Lower leg skin (tissue), 3 donors: ENCODE results near the gene GID4.

Experiments
- POLR2A ChIP-seq, 2 donors: fragments of 450-650 bp; IDR thresholded peaks; one replicate each; pipeline ENCODE4 v1.6.1; 2016 to 2017; ENCODE audit warnings: antibody characterized with exemption in 2 of 2, mild to moderate bottlenecking in 1 of 2, moderate library complexity in 1 of 2
- TF ChIP-seq, protein P1 (sequence below), 3 donors: fragments of 450-650 bp; IDR thresholded peaks; one replicate each; pipeline ENCODE4 v1.5.1; 2016; ENCODE audit warnings: antibody characterized with exemption in 3 of 3, mild to moderate bottlenecking in 3 of 3, moderate library complexity in 2 of 3

DNA sequence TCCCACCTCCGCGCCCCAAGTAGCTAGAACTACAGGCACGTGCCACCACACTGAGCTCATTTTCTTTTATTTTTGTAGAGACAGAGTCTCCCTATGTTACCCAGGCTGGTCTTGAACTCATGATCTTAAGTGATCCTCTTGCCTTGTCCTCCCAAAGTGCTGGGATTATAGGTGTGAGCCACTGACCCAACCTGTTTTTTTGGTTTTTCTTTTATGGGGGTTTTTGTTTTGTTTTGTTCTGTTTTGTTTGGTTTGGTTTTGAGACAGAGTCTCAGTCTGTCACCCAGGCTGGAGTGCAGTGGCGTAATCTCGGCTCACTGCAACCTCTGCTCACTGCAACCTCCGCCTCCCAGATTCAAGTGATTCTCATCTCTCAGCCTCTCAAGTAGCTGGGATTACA, 16.4 kb downstream of the GID4 start:
- TF ChIP-seq, protein P1, sequence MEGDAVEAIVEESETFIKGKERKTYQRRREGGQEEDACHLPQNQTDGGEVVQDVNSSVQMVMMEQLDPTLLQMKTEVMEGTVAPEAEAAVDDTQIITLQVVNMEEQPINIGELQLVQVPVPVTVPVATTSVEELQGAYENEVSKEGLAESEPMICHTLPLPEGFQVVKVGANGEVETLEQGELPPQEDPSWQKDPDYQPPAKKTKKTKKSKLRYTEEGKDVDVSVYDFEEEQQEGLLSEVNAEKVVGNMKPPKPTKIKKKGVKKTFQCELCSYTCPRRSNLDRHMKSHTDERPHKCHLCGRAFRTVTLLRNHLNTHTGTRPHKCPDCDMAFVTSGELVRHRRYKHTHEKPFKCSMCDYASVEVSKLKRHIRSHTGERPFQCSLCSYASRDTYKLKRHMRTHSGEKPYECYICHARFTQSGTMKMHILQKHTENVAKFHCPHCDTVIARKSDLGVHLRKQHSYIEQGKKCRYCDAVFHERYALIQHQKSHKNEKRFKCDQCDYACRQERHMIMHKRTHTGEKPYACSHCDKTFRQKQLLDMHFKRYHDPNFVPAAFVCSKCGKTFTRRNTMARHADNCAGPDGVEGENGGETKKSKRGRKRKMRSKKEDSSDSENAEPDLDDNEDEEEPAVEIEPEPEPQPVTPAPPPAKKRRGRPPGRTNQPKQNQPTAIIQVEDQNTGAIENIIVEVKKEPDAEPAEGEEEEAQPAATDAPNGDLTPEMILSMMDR (IDR thresholded peaks at IDR 0.05) = no peak
- no peak for TF ChIP-seq POLR2A (IDR thresholded peaks at IDR 0.05)
